Glutamatergic neuron (in vitro differentiated cells): ENCODE data around the gene TSPAN3. TPM values are rescaled to one million over a fixed set of nuclear protein-coding genes. Genes with fewer than 3 reads are reported as not detected.

ENCODE experiments used
- DNase-seq: peaks from one replicate; pipeline ENCODE4 v3.0.0; 2022
- H3K27ac Mint-ChIP-seq: one replicate; pipeline ENCODE4 v1.8.0; 2020; ENCODE audit warnings: mild to moderate bottlenecking, mixed read lengths, inconsistent platforms; ENCODE audit not compliant: unreplicated experiment
- H3K27me3 Mint-ChIP-seq: one replicate; pipeline ENCODE4 v1.8.0; 2020; ENCODE audit warnings: mild to moderate bottlenecking, moderate library complexity, mixed read lengths, inconsistent platforms; ENCODE audit not compliant: unreplicated experiment
- H3K36me3 Mint-ChIP-seq: one replicate; pipeline ENCODE4 v1.8.0; 2020; ENCODE audit warnings: mild to moderate bottlenecking, mixed read lengths, inconsistent platforms; ENCODE audit not compliant: unreplicated experiment
- H3K4me1 Mint-ChIP-seq: one replicate; pipeline ENCODE4 v1.8.0; 2020; ENCODE audit warnings: mild to moderate bottlenecking, low read depth, mixed read lengths, inconsistent platforms; ENCODE audit not compliant: unreplicated experiment
- H3K4me3 Mint-ChIP-seq: one replicate; pipeline ENCODE4 v1.8.0; 2020; ENCODE audit warnings: mild to moderate bottlenecking, mixed read lengths, inconsistent platforms; ENCODE audit not compliant: unreplicated experiment
- H3K9me3 Mint-ChIP-seq: one replicate; pipeline ENCODE4 v1.8.0; 2020; ENCODE audit warnings: mild to moderate bottlenecking, moderate library complexity, mixed read lengths, inconsistent platforms; ENCODE audit not compliant: unreplicated experiment
- total RNA-seq: library from RNA; stranded (reverse); fragmentation: NEBNext Ultra II Directional; extraction: Animal tissue kit (Norgen Biotek cat#: 25700); gene quantifications from one replicate; pipeline ENCODE4 v1.2.1, GENCODE V29; 2021; ENCODE audit not compliant: unreplicated experiment
- TF ChIP-seq, protein P1 (sequence below): fragments of 200-600 bp; sonication (generic); IDR thresholded peaks from one replicate; pipeline ENCODE4 v1.5.0; 2021; ENCODE audit not compliant: partially characterized antibody, unreplicated experiment

Gene TSPAN3
- total RNA-seq, 1 donor from 2014 or later, result 190 TPM

DNA sequence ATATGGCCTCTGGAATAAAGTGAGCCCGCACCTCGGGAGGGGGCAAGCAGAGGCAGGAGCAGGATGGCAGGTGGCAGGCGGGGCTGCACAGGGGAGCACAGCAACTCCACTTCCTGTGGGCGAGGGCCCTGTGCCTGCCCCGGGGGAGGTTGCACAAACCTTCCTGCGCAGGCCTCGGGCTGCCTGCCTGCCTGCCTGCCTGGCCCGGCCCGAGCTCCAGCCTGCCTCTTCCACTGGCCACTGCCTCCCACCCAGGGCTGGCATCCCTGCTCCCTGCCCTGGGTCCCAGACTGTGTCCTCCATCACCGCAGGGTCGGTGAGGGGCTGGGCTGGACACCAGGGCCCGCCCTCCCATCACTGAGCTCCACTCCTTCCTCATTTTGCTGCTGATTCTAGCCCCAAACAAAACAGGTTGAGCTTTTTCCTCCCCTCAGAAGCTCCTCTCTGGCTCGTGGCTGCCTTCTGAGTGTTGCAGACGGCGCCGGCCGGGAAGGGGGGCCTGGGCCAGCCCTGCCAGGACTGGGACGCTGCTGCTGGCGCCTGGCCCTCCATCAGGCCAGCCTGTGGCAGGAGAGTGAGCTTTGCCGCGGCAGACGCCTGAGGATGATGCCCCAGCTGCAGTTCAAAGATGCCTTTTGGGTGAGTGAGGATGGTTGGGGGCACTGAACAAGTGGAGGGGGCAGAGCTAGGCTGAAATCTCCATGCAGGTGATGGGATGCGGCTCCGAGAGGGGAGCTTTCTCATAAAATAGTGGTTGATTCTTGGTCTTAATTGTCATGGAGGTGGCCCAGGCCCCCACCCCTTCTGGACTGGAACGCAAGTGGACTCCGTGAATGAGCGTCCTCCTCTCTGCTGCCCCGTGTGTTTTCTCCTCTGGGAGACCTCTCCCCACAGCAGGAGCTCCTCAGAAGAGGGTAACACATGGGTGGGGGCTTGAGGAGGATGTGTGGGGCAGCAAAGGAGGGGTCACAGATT, 75.7 kb downstream of the TSPAN3 start, which contains the start of gene PSTPIP1:
Gene PSTPIP1 (plus strand): TSS at position 156 of the 975 bp plus-strand sequence. CDS start 448 bp downstream, at position 604.
- Mint-ChIP-seq H3K36me3 (no peaks in the 10 kb centered on the region), H3K4me3 (no peak within 1 kb of the TSS), H3K9me3 (peaks cover 2% of the 10 kb centered on the region), H3K4me1 (peaks cover 19% of the 10 kb centered on the region), H3K27ac (no peak within 1 kb of the TSS), H3K27me3 (peaks cover 8% of the 10 kb centered on the region)
- TF ChIP-seq, protein P1, sequence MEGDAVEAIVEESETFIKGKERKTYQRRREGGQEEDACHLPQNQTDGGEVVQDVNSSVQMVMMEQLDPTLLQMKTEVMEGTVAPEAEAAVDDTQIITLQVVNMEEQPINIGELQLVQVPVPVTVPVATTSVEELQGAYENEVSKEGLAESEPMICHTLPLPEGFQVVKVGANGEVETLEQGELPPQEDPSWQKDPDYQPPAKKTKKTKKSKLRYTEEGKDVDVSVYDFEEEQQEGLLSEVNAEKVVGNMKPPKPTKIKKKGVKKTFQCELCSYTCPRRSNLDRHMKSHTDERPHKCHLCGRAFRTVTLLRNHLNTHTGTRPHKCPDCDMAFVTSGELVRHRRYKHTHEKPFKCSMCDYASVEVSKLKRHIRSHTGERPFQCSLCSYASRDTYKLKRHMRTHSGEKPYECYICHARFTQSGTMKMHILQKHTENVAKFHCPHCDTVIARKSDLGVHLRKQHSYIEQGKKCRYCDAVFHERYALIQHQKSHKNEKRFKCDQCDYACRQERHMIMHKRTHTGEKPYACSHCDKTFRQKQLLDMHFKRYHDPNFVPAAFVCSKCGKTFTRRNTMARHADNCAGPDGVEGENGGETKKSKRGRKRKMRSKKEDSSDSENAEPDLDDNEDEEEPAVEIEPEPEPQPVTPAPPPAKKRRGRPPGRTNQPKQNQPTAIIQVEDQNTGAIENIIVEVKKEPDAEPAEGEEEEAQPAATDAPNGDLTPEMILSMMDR, result no peak
- DNase-seq, result peak; percentile 30

- Mint-ChIP-seq H3K4me3 (no peak overlapping the region), H3K9me3 (peaks cover 4% of the 10 kb centered on the region), H3K27me3 (peaks cover 11% of the 10 kb centered on the region), H3K36me3 (no peaks in the 10 kb centered on the region), H3K4me1 (peaks cover 23% of the 10 kb centered on the region), H3K27ac (no peak overlapping the region)
- DNase-seq, result no peak
- TF ChIP-seq, protein P1, result no peak
Observed at GRCh38 chr15:76994496-76994895, 76.4 kb downstream of the TSPAN3 start.

GRCh38 chr15:76994001-76994400, 76.9 kb downstream of the TSPAN3 start:
- peak; percentile 6 for DNase-seq
- Mint-ChIP-seq H3K9me3 (peaks cover 4% of the 10 kb centered on the region), H3K27ac (no peak overlapping the region), H3K36me3 (no peaks in the 10 kb centered on the region), H3K27me3 (peaks cover 11% of the 10 kb centered on the region), H3K4me3 (no peak overlapping the region), H3K4me1 (peaks cover 23% of the 10 kb centered on the region)
- TF ChIP-seq, protein P1, result no peak

DNA sequence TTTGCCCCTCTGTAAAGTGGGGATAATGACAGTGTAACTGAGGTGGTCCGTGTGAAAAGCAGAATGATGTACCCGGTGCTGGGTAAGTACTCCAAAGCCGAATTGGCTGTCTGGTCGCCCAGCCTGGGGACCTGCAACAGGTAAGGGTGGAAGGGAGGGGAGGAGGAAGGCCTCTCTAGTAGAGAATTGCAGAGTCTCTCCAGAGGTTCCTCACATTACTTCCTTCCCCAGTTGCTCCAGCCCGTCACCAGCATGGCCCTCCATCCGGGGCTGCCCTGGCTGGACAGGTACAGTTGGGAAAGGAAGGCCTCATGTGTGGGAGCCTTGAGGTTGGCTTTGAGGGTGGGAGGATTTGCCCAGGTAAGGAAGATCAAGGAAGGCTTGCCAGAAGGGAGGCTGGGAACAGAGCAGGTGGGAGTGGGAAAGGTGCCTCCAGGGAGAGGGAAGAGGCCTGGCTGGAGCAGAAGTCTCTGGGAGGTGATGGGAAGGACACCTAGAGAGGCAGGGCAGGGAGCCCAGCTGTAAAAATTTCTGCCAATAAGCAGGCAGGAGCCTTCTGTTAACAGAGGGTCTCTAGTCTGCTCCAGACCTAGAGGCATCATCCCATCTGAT, 77.7 kb downstream of the TSPAN3 start:
- Mint-ChIP-seq H3K9me3 (peaks cover 4% of the 10 kb centered on the region), H3K4me3 (no peak overlapping the region), H3K27ac (no peak overlapping the region)

More for the DNA sequence above, 77.7 kb downstream of the TSPAN3 start:
- DNase-seq, result peak; percentile 4
- H3K27me3 Mint-ChIP-seq, result peaks cover 7% of the 10 kb centered on the region
- H3K4me1 Mint-ChIP-seq, result peaks cover 31% of the 10 kb centered on the region
- H3K36me3 Mint-ChIP-seq, result no peaks in the 10 kb centered on the region
- TF ChIP-seq, protein P1, result no peak
